Kidney epithelial cell (primary cell): Measurements from ENCODE around the gene BMPR1A. TPM values are rescaled to one million over a fixed set of nuclear protein-coding genes. Genes with fewer than 3 reads are reported as not detected.

Experiments used
- DNase-seq: peaks from one replicate; pipeline ENCODE4 v3.0.0-alpha.2; 2010; ENCODE audit warnings: low read depth
- H3K27me3 ChIP-seq: 2 replicates; pipeline ENCODE4 v1.6.0; 2011; ENCODE audit warnings: low read length; ENCODE audit not compliant: control insufficient read depth, insufficient read depth
- H3K36me3 ChIP-seq: 2 replicates; pipeline ENCODE4 v1.5.1; 2011; ENCODE audit warnings: low read length; ENCODE audit not compliant: control insufficient read depth, insufficient read depth
- H3K4me3 ChIP-seq: 2 replicates; pipeline ENCODE4 v1.5.1; 2011; ENCODE audit warnings: low read depth, mild to moderate bottlenecking, control low read depth, low read length
- total RNA-seq: library from RNA; depleted of rRNA; stranded (reverse); fragments of >200 nt; gene quantifications from 2 replicates; pipeline ENCODE4 v1.2.3, GENCODE V29; 2015
- TF ChIP-seq, protein P1 (sequence below): IDR thresholded peaks from 2 replicates; pipeline ENCODE4 v1.5.1; 2011; ENCODE audit warnings: mild to moderate bottlenecking, moderate library complexity, low read length, control low read depth, inconsistent platforms; ENCODE audit not compliant: insufficient read depth, poor library complexity, severe bottlenecking

BMPR1A gene
- total RNA-seq, 1 donor from 2014 or later: 38.1 TPM

DNA sequence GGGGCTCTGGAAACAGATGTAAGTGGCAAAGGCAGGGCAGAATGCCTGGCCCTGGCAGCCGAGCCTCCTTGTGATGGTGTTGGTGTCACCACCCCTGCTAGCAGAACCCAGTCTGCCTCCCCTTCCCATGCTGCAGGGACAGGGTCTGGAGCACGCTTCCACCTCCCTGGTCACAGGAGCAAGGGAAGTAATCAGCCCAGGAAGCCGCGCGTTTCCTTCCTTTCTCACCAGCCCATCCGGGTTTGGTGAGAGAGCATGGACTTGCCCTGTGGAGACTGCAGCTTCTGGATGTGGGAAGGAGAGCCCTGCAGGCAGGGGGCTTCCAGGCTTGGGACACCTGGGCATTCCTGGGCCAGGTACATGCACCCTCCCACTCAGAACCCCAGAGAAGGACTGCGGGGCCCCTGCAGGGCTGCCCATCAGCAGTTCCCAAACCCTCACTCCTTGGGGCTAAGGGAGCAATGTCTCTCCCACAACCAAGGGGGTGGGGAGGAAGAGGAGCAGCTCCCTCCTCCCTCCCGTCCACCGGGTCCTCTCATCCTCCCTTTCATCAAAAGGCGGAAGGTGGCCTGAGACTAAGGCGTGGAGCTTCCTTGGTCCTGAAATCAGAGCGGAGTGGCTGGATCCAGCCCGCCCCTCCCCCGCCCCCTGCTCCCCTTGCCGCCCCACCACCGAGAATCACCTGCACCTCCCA lies 199.2 kb downstream of the BMPR1A start:
- TF ChIP-seq, protein P1, sequence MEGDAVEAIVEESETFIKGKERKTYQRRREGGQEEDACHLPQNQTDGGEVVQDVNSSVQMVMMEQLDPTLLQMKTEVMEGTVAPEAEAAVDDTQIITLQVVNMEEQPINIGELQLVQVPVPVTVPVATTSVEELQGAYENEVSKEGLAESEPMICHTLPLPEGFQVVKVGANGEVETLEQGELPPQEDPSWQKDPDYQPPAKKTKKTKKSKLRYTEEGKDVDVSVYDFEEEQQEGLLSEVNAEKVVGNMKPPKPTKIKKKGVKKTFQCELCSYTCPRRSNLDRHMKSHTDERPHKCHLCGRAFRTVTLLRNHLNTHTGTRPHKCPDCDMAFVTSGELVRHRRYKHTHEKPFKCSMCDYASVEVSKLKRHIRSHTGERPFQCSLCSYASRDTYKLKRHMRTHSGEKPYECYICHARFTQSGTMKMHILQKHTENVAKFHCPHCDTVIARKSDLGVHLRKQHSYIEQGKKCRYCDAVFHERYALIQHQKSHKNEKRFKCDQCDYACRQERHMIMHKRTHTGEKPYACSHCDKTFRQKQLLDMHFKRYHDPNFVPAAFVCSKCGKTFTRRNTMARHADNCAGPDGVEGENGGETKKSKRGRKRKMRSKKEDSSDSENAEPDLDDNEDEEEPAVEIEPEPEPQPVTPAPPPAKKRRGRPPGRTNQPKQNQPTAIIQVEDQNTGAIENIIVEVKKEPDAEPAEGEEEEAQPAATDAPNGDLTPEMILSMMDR: no peak
- Histone ChIP-seq H3K4me3 (no peak overlapping the region), H3K36me3 (no peaks in the 10 kb centered on the region), H3K27me3 (no peaks in the 10 kb centered on the region)
- no peak for DNase-seq

DNA sequence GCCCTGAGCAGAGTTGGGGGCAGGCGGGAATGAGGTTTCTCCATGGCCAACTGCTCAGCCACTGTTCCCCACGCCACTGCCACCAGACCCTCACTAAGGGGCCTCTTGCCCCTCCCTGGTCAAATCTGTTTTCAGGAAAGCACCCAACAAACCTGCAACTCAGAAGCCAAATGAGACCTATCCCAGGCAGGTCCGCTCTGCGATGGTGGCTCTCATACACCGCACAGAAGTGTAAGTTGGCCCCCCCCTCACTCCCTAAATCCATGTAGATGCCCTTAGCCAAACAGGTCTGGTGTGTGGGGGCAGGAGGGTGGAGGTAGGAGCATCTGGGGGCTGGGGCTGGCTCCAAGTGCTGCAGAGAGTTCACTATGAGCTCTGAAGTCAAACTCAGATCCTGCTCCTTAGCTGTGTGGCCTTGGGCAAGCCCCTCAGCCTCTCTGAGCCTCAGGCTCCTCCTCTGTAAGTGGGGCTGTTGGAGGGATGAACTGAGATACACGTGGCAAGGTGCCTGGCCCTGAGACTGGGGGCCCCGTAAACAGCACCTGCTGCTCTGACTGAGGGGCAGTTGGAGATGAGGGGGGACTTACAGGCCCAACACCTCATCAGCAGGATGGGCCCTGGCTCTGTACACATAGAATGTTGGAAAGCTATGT lies 199.9 kb downstream of the BMPR1A start:
- no peak for DNase-seq
- Histone ChIP-seq H3K27me3 (no peaks in the 10 kb centered on the region), H3K4me3 (no peak overlapping the region), H3K36me3 (no peaks in the 10 kb centered on the region)
- TF ChIP-seq, protein P1: no peak

DNA sequence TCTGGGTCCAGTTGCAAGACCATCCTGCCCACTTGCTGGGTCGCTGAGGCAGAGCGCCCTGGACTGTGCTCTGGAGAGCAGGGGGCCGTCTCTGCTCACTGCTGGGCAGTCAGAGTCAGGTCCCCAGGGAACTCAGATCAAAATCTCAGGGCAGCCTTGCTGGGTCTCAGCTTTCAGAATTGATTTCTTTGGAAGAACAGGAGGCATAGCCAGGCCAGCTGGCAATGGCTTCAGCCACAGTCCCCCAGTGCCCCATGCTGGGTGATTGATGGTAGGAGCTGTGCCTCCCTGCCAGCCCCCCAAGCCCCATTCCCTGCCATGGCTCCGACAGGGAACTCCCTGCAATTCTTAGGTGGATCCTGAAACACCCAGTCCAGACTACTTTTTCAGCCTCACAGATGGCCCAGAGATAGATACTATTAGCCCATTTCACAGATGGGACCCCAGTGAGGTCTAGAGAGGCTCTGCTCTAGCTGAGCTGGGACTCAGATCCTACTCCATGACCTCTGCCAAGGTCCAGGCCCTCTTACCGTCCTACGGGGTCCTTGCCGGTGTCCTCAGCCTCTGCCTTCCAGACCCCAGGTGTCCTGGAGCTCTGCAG lies 200.5 kb downstream of the BMPR1A start:
- TF ChIP-seq, protein P1: no peak
- H3K36me3 ChIP-seq: no peaks in the 10 kb centered on the region
- H3K4me3 ChIP-seq: no peak overlapping the region
- H3K27me3 ChIP-seq: no peaks in the 10 kb centered on the region
- DNase-seq: no peak

DNA sequence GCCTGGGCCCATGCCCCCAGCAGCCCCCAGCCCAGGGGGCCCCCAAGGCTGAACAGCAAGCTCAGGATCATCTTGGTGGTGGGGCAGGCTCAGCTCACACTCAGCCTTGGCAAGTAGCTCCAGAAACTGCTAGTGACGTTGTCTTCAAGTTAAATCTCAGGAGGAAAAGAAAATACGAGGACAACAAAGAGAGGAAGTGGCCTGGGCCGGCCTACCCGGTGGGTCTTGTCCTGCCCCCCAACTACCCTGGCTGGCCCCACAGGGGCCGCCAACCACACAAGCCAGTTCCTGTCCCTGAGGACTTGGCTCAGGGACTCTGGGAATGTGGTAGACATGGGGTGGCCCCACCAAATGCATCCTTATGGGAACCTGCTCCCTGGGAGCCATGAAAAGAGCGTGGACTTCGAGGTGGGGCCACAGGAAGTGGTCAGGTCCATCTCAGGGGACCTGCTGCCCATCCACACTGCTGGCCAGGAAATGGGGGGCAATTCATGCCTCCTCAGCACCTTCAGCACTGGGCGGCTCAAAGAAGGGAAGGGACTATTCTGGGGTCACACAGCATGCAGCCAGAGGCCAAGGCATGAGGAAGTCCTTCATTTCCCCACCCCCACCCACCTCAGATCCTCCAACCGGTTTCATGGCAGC lies 201.2 kb downstream of the BMPR1A start, which contains the start of gene MMRN2:
MMRN2 (minus strand) TSS at position 145 of the 645 bp plus-strand sequence; CDS start at position 71, 74 bp downstream.
- TF ChIP-seq, protein P1: no peak
- H3K4me3 ChIP-seq: no peak within 1 kb of the TSS
- no peaks in the 10 kb centered on the region for H3K27me3 ChIP-seq
- no peaks in the 10 kb centered on the region for H3K36me3 ChIP-seq
- no peak for DNase-seq

DNA sequence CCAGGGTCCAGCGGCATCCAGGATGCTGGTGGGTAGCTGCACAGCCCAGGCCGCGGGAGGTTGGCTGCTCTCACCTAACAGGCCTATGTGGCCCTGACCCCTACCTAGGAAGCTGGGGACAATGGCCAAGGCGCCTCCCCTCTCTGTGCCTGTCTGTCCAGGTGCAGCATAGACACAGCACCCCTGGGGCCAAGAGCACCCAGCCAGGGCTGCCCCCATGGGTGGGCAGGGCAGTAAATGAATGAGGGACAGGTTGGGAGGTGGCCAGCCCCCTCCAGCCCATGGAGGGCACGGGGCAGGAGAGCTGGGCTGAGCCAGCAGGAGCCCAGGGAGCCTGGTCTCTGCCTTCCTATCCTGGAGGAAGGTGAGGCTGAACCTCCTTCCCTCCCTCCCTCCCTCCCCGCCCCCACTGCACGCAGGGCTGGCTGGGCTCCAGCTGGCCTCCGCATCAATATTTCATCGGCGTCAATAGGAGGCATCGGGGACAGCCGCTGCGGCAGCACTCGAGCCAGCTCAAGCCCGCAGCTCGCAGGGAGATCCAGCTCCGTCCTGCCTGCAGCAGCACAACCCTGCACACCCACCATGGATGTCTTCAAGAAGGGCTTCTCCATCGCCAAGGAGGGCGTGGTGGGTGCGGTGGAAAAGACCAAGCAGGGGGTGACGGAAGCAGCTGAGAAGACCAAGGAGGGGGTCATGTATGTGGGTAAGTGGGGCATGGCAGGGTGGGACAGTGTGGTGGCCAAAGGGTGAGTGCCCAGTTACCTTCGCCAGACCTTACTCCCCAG lies 201.9 kb downstream of the BMPR1A start, which contains the start of gene SNCG:
SNCG (plus strand) TSS at position 484 of the 785 bp plus-strand sequence; CDS start at position 583, 99 bp downstream.
- H3K27me3 ChIP-seq: no peaks in the 10 kb centered on the region
- no peak within 1 kb of the TSS for H3K4me3 ChIP-seq
- TF ChIP-seq, protein P1: no peak
- H3K36me3 ChIP-seq: no peaks in the 10 kb centered on the region
- no peak for DNase-seq
